ENCODE measurements around the gene NRXN3. TPM values are rescaled to one million over a fixed set of nuclear protein-coding genes. Genes with fewer than 3 reads are reported as not detected.
"Not testable (repeated sequence)": the region's sequence is repeated elsewhere in the genome, so short reads cannot be mapped to it uniquely, and the experiment has no call there.

Gene NRXN3
- total RNA-seq, 1 experiment from 2014 or later, result 0.11 TPM

GRCh38 chr14:78403278-78403815 is 233.2 kb downstream of the NRXN3 start:
- DNase-seq (ENCODE audit: low read depth), result peak; percentile 17

GRCh38 chr14:78405079-78405856 is 235.1 kb downstream of the NRXN3 start:
- DNase-seq (ENCODE audit: low read depth), result peak; percentile 9

DNA sequence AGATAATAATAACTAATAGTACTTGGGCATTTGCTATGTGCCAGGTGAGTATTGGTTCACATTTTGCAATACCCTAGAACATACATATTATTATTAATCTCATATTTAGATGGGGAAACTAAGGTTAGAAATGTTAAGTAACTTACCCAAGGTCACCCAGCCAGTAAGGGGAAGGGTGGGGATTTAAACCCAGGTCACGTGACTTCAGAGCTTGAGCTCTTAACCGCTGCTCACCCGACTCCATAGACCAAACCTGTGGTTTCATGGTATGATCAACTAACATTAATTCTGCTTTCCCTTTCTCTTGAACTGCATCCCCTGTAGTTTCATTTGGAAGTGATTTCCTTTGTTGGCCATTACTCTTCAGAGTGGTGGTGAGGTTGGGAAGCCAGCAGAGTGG is 242.3 kb downstream of the NRXN3 start:
- DNase-seq (ENCODE audit: low read depth), result no peak

DNA sequence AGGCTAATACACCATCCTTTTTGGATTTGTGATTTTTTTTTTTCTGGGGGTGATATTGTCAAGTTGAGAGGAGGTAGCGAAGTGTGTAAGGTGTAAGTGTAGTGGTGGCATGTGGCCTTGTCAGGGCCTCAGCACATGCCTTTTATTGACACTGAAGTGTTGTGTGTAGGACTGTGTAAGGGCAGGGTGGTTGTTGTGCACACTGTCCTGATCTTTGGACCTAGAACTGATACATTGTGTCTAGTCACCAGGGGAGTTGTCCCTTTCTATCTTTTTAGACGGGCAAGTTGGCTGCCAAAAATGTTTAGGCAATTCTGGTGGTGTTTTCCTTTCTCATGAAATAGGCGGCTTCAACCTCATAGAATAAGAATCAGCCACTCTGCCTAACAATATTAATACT is 244.0 kb downstream of the NRXN3 start:
- DNase-seq (ENCODE audit: low read depth), result no peak

GRCh38 chr14:78417532-78417931 is 247.4 kb downstream of the NRXN3 start:
- DNase-seq (ENCODE audit: low read depth), result no peak

GRCh38 chr14:78424311-78424710 is 254.1 kb downstream of the NRXN3 start:
- no peak for DNase-seq (ENCODE audit: low read depth)

- no peak for DNase-seq (ENCODE audit: low read depth)
Measured at GRCh38 chr14:78425330-78425729, 255.2 kb downstream of the NRXN3 start.

DNA sequence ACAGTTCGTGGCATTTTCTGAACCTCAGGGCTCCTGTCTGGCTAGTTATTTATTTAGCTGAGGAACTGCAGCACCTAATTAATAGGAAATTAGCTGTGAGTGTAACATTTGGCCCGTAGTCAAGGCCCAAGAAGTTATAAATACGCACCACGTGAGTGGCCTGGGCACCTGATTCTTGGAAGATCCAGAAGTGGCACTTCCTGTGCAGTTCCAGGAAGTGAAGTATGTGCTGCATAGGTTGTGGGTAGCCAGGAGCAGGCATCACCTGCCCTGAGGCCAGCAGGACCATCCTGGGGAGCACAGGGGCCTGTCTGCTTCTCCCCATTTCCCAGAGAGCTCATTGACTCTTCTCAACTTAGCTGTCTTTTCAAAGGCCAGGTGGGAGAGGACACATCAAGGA is 255.6 kb downstream of the NRXN3 start:
- no peak for DNase-seq (ENCODE audit: low read depth)

- DNase-seq (ENCODE audit: low read depth), result no peak
Measured at GRCh38 chr14:78432046-78432445, 261.9 kb downstream of the NRXN3 start.

DNA sequence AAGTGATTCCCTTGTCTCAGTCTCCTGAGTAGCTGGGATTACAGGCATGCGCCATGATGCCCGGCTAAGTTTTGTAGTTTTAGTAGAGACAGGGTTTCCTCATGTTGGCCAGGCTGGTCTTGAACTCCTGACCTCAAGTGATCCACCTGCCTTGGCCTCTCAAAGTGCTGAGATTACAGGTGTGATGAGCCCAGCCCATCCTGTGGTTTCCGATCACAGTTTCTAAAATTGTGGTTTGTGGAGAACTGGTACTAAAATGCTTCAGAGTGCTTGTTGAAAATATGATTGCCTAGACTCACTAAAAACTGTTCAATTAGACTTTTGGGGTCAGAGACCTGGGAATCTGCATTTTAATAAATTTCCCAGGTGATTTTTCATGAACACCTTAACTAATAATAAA is 267.3 kb downstream of the NRXN3 start:
- DNase-seq (ENCODE audit: low read depth), result not testable (repeated sequence)

- no peak for DNase-seq (ENCODE audit: low read depth)
Measured at GRCh38 chr14:78440356-78440894, 270.3 kb downstream of the NRXN3 start.

DNA sequence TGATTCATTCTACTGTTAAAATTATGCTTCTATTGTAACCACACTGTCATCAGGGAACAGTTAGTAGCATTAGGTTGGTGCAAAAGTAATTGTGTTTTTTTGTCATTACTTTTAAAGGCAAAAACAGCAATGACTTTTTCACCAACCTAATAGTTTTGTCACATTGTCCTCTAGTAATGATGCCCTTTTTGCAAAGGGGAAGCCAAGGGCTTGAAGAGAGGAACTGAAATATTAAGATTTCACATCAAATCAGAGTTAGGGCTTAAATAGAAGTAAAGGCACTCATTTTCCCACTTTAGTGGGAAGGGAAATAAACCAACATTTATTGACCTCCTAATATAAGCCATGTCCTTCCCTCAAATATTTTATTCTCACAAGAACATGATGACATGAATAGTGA is 273.7 kb downstream of the NRXN3 start:
- DNase-seq (ENCODE audit: low read depth), result no peak

GRCh38 chr14:78445275-78445674 is 275.1 kb downstream of the NRXN3 start:
- DNase-seq (ENCODE audit: low read depth), result no peak

DNA sequence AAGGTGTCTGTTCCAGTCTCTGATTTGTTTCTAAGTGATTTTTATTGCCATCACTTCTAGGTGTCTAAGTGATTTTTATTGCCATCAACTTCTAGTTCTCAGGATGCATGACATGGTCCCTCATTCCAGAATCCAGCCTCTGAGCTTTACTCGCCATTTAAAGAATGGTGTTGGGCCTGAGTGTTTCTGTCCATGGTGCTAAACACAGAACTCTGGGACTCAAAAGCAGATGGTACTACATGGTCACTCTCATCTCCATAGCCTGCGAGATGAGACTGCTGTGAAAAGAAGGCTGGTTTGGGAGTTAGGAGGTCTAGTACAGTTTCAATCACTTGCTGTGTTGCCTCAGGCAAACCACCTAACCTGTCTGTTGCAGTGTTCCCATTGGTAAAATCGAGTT is 276.6 kb downstream of the NRXN3 start:
- no peak for DNase-seq (ENCODE audit: low read depth)

- DNase-seq (ENCODE audit: low read depth), result peak; percentile 25
Measured at GRCh38 chr14:78448164-78449094, 278.3 kb downstream of the NRXN3 start.

- DNase-seq (ENCODE audit: low read depth), result no peak
Measured at GRCh38 chr14:78450669-78451318, 280.6 kb downstream of the NRXN3 start.

GRCh38 chr14:78451319-78451695 is 281.1 kb downstream of the NRXN3 start:
- DNase-seq (ENCODE audit: low read depth), result no peak

DNA sequence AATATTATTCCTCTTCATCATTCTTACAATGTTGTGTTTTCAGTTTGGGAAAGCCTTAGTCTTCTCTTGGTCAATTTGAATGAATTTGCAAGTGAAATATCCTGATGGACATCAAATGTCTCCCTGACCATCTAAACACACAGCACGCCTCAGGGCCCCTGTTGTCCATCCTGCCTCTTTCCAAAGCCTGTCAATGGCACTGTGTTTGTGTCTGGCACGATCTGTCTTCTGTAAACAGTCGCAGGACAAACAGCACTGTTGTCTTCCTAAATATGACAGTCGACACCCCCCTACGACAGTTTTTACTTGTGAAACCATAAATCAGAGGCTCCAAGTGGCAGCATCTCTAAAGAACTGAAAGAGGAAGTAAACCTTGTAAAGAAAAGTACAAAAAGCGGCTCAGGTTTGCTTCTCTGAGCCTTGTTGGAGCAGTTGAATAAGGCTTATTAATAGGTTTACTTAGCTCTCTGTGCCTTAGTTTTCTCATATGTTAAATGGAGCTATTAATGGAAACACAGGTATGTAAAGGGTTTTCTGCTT is 285.8 kb downstream of the NRXN3 start:
- DNase-seq (ENCODE audit: low read depth), result no peak

GRCh38 chr14:78469947-78470346 is 299.8 kb downstream of the NRXN3 start:
- DNase-seq (ENCODE audit: low read depth), result no peak

DNA sequence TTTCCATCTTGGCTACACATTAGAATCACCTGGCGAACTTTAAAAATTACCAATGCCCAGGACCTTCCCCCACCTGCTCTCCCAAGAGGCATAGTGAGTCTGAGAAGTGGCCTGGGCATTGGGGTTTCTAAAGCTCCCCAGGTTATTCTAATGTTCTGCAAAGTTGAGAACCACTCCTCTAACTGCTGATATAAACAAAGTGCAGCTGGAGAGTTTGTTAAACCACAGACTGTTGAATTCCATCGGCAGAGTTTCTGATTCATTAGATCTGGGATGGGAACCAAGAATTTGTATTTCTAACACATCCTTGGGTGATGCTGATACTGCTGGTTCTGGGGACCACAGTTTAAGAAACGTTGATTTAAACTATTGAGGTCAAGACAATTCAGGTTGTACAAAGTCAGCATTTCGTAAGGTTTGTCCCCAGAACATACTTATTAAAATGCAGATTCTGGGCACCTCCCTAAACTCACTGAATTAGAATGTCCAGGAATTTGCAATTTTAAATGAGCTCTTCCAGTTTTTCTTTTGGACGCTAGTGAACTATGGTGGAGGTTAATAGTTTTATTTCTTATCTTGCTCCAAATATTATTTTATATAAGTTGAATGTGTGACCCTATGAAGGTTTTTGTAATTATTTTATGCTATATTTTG is 309.1 kb downstream of the NRXN3 start:
- no peak for DNase-seq (ENCODE audit: low read depth)

GRCh38 chr14:78484028-78484427 is 313.9 kb downstream of the NRXN3 start:
- DNase-seq (ENCODE audit: low read depth), result no peak
